Head of caudate nucleus (tissue), 42 donors: ENCODE results near the gene IFI44.

Experiments
- DNase-seq, 42 donors: peaks; one replicate each; pipeline versions ENCODE4 v3.0.0 to v3.0.0-alpha.2; 2020 to 2021; ENCODE audit warnings: mixed read lengths in 7 of 42
- intact Hi-C: fragments of 100-400 bp; cut with DNase I; formaldehyde crosslinking; loops from one replicate; pipeline ENCODE4 v1.15.0; 2022

Gene IFI44

GRCh38 chr1:78687914-78688313 is 38.3 kb downstream of the IFI44 start:
- DNase-seq: no peak
- intact Hi-C loops: no loop called here

DNA sequence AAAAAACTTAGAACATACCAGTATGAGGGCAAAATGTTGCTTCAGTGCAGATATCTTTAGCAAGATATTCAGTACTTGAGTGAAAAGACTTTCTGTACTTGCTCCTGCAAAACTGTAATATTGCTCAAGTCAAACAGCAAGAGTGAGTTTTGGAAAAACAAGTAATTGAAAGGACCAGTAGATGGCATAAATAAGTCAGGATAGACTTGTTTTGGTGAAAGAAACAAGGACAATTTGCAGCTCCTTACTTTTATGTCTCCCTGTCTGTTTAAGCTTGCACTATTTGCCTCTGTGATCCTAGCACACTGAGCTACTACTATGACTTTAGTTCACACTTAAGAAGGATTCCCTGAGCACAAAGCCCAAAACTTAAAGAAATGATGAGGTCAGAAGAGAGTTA is 39.1 kb downstream of the IFI44 start:
- DNase-seq: no peak
- intact Hi-C loops: no loop called here

DNA sequence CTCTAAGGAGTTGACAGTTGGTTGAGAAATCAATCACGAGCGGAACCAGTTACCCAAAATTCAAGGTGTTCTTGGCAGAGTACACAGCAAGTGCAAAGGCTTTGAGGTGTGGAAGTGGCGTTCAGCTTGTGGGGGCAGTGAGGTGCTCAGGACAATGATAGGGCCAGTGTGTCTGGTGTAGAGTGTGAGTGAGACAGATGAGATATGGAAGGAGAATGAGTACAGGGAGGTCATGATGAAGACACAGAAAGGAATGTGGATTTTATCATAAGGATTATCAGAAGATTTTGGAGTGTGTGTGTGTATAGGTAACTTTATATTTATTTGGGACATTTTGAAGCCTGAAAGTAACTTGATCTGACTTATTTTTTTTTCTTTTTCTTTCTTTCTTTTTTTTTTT is 40.9 kb downstream of the IFI44 start:
- intact Hi-C loops: no loop called here
- DNase-seq: no peak

- DNase-seq: no peak
- intact Hi-C loops: no loop called here
Measured at GRCh38 chr1:78691995-78692747, 42.5 kb downstream of the IFI44 start.

GRCh38 chr1:78699813-78700212 is 50.2 kb downstream of the IFI44 start:
- intact Hi-C loops: no loop called here
- DNase-seq: no peak

- DNase-seq: no peak
- intact Hi-C loops: no loop called here
Measured at GRCh38 chr1:78702426-78702825, 52.8 kb downstream of the IFI44 start.

DNA sequence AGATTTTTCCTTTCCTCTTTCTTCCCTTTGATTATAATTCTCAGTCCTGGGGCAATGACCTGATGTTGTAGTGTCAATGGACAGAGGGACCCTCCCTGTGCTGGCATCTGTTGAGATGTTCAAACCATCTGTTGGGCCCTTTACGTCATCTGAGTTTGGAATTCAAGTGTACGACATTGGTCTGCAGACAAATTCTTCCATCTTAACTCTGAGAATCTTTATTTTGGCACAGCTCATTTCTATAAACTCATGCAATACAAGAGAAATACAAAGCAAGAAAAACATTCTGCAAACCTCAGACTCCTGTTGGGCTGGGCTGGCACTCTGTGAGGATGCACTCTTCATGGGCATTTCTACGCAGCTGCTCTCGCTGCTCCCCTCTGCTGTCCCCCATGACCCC is 54.2 kb downstream of the IFI44 start:
- no peak for DNase-seq
- intact Hi-C loops: no loop called here

GRCh38 chr1:78712467-78713051 is 62.9 kb downstream of the IFI44 start:
- intact Hi-C loops: no loop called here
- DNase-seq: no peak

GRCh38 chr1:78713297-78713696 is 63.7 kb downstream of the IFI44 start:
- DNase-seq: no peak
- intact Hi-C loops: no loop called here
